Measurements from ENCODE around the gene CYFIP2.
"Not testable (repeated sequence)": the region's sequence is repeated elsewhere in the genome, so short reads cannot be mapped to it uniquely, and the experiment has no call there.

Gene CYFIP2

GRCh38 chr5:157400741-157401495, 135.0 kb downstream of the CYFIP2 start:
- DNase-seq, result peak; percentile 5

DNA sequence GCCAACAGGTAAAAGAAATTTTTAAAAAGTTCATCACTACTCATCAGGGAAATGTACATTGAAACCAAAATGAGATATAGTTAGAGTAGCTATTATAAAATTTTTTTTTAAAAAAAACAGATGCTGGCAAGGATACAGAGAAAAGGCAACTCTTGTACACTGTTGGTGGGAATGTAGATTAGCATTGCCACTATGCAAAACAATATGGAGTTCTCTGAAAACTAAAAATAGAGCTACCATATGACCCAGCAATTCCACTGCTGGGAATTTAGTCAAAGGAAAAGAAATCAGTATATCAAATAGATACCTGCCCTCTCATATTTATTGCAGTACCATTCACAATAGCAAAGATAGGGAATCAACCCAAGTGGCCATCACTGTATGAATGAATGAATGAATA, 149.9 kb downstream of the CYFIP2 start:
- no peak for DNase-seq

DNA sequence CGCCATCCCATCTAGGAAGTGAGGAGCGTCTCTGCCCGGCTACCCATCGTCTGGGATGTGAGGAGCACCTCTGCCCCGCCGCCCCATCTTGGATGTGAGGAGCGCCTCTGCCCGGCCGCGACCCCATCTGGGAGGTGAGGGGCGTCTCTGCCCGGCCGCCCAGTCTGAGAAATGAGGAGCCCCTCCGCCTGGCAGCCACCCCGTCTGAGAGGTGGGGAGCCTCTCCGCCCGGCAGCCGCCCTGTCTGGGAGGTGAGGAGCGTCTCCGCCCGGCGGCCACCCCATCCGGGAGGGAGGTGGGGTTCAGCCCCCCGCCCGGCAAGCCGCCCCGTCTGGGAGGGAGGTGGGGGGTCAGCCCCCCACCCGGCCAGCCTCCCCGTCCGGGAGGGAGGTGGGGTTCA, 153.6 kb downstream of the CYFIP2 start:
- not testable (repeated sequence) for DNase-seq

DNA sequence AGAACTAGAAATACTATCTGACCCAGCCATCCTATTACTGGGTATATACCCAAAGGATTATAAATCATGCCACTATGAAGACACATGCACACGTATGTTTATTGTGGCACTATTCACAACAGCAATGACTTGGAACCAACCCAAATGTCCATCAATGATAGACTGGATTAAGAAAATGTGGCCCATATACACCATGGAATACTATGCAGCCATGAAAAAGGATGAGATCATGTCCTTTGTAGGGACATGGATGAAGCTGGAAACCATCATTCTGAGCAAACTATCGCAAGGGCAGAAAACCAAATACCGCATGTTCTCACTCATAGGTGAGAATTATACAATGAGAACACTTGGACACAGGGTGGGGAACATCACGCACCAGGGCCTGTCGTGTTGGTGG, 164.0 kb downstream of the CYFIP2 start:
- not testable (repeated sequence) for DNase-seq

DNA sequence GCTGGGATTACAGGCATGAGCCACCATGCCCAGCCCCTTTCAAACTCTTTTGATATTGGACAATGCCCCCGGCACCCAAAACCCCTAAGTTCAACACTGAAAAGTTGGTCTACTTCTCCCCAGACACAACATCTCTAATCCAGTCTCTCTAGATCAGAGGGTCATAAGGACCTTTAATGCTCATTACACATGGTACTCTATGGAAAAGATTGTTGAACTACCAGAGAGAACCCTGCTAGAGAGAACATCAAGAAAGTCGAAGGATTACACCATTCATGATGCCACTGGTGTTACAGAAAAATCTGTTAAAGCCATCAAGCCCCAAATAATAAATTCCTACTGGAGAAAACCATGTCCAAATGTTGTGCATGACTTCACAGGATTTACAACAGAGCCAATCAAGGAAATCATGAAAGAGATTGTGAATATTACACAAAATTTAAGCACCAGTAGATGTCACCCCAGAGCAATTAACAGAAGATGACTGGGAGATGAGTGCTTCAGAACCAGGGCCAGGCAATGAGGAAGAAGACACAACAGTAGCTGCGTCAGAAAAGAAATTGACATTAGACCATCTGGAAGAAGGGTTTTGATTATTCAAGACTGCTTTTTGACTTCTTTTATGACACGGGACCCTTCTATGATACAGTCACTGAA, 165.7 kb downstream of the CYFIP2 start:
- DNase-seq, result peak; percentile 73

DNA sequence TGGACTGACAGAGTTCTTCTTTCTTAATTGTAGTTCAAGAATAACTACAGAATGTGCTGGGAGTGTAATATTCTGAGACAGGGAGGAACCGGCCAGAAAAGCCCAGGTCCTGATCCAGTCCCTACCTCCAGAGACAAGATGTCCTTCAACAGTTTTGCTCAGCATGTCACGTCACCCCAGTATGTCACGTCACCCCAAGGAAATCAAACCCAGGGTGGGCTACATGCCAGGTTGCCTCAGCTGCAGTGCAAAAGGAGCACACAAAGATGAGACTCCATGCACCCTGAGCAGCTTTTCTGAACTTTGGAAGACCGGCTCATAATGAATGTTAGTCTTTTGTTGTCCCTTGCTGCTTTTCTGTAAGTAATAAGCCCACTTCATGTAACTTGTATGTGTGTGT, 168.2 kb downstream of the CYFIP2 start:
- no peak for DNase-seq

DNA sequence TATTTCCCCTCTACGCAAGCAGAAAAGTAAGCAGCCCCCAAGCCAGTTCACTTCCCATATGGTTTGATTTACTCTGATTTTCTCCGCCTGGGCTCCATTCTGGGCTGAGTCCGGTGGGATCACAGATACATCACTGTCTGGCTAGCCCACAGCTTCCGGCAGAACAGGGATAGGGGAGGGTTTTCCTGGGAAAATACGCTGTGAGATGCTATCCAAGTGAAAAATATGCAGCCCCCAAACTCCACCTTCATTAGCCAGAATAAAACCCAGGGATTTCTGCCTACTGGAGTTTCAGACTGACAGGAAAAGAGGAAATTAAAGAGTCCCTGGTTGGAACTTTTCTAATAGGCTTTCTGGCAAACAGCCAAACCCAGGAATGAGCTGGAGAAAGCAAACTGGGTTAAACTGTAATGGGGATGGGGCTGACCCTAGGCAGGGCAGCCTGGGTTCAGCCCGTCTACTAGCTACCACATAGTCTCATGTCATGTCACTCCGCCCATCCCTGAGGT, 177.2 kb downstream of the CYFIP2 start:
- no peak for DNase-seq

DNA sequence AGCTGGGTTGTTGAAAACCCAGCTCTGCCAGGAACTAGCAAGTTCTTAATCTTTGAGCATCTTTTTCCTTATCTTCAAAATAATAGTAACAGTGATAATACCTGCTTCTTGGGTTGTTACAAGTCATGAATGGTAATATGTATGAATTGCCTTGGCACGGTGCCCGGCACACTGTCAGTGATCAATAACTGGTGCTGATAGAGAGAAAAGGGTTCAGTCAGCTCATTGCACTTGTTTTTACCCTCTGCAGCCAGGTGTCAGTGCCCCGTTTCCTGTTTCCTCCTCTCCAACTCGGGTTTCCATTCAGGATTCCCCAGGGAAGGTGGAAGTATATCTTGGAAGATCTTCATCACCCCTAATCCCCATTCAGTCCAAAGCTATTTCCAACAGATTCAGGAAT, 178.3 kb downstream of the CYFIP2 start:
- no peak for DNase-seq
